IMR-90 (cell line): Measurements from ENCODE around the gene EFS.

Source experiments
- BHLHE40 ChIP-seq: fragments of 150-350 bp; IDR thresholded peaks from 2 replicates; pipeline ENCODE4 v1.6.1; 2016; ENCODE audit warnings: mild to moderate bottlenecking, low read depth, low read length
- CHD1 ChIP-seq: IDR thresholded peaks from 2 replicates; pipeline ENCODE4 v1.6.1; 2012; ENCODE audit warnings: low read depth, low read length, improper control_type of control experiment
- MXI1 ChIP-seq: IDR thresholded peaks from 2 replicates; pipeline ENCODE4 v1.6.1; 2012; ENCODE audit warnings: low read depth, mild to moderate bottlenecking, low read length, moderate library complexity, borderline replicate concordance
- NFE2L2 ChIP-seq: fragments of 150-350 bp; IDR thresholded peaks from 2 replicates; pipeline ENCODE4 v1.6.1; 2016; ENCODE audit warnings: low read depth, mild to moderate bottlenecking, low read length
- POLR2A ChIP-seq: IDR thresholded peaks from 2 replicates; pipeline ENCODE4 v1.6.1; 2012; ENCODE audit warnings: mild to moderate bottlenecking, low read depth, low read length
- RAD21 ChIP-seq: IDR thresholded peaks from 2 replicates; pipeline ENCODE4 v1.6.1; 2012; ENCODE audit warnings: low read length, improper control_type of control experiment
- RFX5 ChIP-seq: IDR thresholded peaks from 2 replicates; pipeline ENCODE4 v1.8.0; 2012; ENCODE audit warnings: low read depth, mild to moderate bottlenecking, low read length, moderate library complexity
- SMC3 ChIP-seq: fragments of 150-350 bp; IDR thresholded peaks from 2 replicates; pipeline ENCODE4 v1.6.1; 2016; ENCODE audit warnings: low read depth, mild to moderate bottlenecking, antibody characterized with exemption, low read length, moderate library complexity
- TF ChIP-seq, protein P1 (sequence below): conservative IDR thresholded peaks from 2 replicates; pipeline ENCODE4 v1.5.1; 2012; ENCODE audit warnings: mild to moderate bottlenecking, low read depth, low read length, improper control_type of control experiment
- TF ChIP-seq, protein P2 (sequence below): fragments of 150-350 bp; IDR thresholded peaks from 2 replicates; pipeline ENCODE4 v1.6.1; 2016; ENCODE audit warnings: low read depth, mild to moderate bottlenecking, low read length, moderate library complexity, borderline replicate concordance

DNA sequence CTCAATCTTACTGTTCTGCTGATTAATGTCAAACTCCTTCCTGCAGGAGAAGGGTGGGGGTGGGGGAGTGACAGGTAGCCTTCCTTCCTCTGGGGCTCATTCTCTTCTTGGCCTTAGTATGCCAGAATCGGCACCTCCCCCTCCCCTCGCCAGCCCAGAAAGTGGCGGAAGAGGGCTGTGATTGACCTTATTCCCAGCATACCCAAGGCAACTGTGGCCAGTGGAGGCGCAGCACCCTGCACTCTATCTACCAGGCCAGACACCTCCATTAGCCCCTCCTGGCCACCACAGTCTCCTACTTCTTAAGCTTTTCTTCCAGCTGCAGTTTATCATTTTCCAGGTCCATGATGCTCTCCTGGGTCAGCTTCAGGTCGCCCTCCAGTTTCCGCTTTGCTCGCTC, 27.6 kb upstream of the EFS start:
- TF ChIP-seq, protein P1, sequence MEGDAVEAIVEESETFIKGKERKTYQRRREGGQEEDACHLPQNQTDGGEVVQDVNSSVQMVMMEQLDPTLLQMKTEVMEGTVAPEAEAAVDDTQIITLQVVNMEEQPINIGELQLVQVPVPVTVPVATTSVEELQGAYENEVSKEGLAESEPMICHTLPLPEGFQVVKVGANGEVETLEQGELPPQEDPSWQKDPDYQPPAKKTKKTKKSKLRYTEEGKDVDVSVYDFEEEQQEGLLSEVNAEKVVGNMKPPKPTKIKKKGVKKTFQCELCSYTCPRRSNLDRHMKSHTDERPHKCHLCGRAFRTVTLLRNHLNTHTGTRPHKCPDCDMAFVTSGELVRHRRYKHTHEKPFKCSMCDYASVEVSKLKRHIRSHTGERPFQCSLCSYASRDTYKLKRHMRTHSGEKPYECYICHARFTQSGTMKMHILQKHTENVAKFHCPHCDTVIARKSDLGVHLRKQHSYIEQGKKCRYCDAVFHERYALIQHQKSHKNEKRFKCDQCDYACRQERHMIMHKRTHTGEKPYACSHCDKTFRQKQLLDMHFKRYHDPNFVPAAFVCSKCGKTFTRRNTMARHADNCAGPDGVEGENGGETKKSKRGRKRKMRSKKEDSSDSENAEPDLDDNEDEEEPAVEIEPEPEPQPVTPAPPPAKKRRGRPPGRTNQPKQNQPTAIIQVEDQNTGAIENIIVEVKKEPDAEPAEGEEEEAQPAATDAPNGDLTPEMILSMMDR, result no peak
- TF ChIP-seq POLR2A, result no peak
- no peak for TF ChIP-seq MXI1
- no peak for TF ChIP-seq BHLHE40
- no peak for TF ChIP-seq RFX5
- TF ChIP-seq SMC3, result no peak
- TF ChIP-seq, protein P2, sequence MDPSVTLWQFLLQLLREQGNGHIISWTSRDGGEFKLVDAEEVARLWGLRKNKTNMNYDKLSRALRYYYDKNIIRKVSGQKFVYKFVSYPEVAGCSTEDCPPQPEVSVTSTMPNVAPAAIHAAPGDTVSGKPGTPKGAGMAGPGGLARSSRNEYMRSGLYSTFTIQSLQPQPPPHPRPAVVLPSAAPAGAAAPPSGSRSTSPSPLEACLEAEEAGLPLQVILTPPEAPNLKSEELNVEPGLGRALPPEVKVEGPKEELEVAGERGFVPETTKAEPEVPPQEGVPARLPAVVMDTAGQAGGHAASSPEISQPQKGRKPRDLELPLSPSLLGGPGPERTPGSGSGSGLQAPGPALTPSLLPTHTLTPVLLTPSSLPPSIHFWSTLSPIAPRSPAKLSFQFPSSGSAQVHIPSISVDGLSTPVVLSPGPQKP, result no peak
- no peak for TF ChIP-seq NFE2L2
- no peak for TF ChIP-seq RAD21
- no peak for TF ChIP-seq CHD1
